Spleen (tissue), 7 donors: ENCODE results near the gene KAT7.

Experiments
- POLR2AphosphoS5 ChIP-seq, 3 donors: sonication (generic); formaldehyde crosslinking; IDR thresholded peaks; one replicate each; pipeline ENCODE4 v1.5.1; 2017; ENCODE audit warnings: antibody characterized with exemption in 3 of 3
- TF ChIP-seq, protein P1 (sequence below), 11 experiments: fragments of 200-600 bp in 7 of 11; fragments of 450-650 bp in 4 of 11; sonication (generic) in 4 of 11; IDR thresholded peaks in 8 of 11; conservative IDR thresholded peaks in 3 of 11; 1 replicate in 7 of 11; 2 replicates in 4 of 11; pipeline versions ENCODE4 v1.4.0 to v1.8.0; 2016 to 2021; ENCODE audit warnings: antibody characterized with exemption in 11 of 11, inconsistent platforms in 4 of 11, mild to moderate bottlenecking in 1 of 11
- donor health status: DM: no; HTN: no; CAD: no; lungs with moderate emphysema.
- donor health status: DM: no; HTN: no; CAD: no.
- donor health status: DM: no; HTN: no; CAD: no.

DNA sequence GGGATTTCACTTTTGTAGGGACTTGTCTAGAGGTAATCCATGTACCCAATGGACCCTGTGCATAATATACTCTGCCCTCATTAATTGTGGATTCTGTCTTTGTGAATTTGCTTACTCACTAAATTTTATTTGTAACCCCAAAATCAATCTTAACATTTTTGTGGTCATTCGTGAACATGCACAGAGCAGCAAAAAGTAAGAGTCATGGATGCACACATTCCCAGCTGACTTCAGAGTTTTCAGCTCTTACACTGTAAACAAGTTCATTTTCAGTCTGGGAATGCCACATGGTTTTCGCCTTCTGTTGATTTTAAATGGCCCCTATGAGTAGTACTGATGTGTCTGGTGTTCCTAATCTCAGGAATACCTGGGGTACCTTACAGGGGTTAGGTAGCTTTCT is 35.1 kb downstream of the KAT7 start:
- no peak for TF ChIP-seq POLR2AphosphoS5 (IDR thresholded peaks at IDR 0.05)
- TF ChIP-seq, protein P1, sequence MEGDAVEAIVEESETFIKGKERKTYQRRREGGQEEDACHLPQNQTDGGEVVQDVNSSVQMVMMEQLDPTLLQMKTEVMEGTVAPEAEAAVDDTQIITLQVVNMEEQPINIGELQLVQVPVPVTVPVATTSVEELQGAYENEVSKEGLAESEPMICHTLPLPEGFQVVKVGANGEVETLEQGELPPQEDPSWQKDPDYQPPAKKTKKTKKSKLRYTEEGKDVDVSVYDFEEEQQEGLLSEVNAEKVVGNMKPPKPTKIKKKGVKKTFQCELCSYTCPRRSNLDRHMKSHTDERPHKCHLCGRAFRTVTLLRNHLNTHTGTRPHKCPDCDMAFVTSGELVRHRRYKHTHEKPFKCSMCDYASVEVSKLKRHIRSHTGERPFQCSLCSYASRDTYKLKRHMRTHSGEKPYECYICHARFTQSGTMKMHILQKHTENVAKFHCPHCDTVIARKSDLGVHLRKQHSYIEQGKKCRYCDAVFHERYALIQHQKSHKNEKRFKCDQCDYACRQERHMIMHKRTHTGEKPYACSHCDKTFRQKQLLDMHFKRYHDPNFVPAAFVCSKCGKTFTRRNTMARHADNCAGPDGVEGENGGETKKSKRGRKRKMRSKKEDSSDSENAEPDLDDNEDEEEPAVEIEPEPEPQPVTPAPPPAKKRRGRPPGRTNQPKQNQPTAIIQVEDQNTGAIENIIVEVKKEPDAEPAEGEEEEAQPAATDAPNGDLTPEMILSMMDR (IDR thresholded peaks at IDR 0.05 in 8 of 11, conservative IDR thresholded peaks at IDR 0.05 in 3 of 11), result no peak
